Measurements from ENCODE around the gene KAZN.

Gene KAZN

DNA sequence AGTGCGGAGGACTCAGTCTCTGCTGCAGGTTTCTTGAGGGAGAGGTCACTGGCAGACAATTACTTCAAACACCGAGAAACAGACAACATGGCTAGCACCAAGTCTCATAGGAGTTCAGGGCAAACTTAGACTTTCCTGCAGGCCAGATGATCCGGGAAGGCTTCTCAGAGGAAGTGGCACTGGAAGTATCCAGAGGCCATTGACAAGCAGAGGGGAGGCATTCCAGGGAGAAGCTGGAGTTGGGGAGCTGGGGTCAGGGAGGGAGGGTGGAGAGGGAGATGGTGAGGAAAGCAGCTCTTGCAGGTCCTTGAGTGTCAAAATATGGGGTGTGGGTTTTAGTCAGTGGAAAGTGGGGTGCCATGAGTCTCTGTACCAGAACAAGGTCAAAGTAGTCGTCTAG is 147.9 kb downstream of the KAZN start:
- no peak for DNase-seq

DNA sequence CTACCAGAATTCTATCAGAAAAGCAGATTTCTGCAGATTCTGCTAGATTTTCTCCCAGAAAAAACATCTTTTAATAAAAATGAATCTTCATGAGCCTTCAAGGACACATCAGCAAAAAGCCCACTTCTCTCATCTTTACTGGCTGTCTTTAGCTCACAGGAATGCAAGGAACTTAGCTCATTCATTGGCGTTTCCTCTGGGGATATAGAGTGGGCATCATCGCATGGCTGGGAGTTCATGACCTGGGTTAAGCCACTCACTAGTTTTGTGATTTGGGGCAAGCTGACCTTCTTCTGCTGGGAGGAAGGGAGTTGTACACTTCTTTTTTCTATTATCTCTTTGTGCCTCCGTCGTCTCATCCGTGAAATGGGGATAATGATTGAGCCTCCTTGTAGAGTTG is 149.7 kb downstream of the KAZN start:
- no peak for DNase-seq

DNA sequence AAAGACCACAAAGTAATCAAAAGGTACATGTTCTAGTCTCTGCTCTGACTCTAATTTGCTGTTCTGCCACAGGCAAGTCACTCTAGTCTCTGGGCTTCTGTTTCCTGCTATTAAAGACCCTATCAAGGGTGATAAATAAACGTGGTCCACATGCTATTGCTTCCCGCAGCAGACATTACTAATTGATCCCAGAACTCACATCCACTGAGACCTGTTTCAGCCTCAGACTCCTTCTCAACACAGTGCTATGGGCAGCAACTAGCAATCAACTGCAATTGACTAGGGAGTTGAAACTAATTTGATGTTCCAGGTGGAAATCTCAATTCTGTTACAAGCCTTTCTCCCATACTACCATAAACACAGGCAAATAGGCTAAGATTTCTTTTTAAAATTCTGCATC is 150.5 kb downstream of the KAZN start:
- no peak for DNase-seq

DNA sequence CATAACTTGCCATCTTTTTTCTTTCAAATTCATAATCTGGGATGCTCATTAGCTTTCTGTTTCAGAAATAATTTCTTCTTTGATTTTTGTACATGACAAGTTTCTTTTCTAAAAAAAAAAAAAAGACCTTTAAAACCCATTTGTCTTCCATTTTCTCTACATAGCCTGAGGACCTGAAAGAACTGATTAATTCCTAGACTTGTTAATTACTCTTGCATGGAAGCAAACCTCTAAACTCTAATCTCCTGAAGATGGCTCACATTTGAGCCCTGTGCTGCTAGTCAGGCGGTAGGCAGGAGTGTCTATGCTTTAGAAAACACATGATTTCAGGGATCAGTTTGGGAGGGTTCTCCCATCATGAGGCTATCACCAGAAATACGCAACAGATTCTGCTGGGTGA is 152.0 kb downstream of the KAZN start:
- DNase-seq = no peak

DNA sequence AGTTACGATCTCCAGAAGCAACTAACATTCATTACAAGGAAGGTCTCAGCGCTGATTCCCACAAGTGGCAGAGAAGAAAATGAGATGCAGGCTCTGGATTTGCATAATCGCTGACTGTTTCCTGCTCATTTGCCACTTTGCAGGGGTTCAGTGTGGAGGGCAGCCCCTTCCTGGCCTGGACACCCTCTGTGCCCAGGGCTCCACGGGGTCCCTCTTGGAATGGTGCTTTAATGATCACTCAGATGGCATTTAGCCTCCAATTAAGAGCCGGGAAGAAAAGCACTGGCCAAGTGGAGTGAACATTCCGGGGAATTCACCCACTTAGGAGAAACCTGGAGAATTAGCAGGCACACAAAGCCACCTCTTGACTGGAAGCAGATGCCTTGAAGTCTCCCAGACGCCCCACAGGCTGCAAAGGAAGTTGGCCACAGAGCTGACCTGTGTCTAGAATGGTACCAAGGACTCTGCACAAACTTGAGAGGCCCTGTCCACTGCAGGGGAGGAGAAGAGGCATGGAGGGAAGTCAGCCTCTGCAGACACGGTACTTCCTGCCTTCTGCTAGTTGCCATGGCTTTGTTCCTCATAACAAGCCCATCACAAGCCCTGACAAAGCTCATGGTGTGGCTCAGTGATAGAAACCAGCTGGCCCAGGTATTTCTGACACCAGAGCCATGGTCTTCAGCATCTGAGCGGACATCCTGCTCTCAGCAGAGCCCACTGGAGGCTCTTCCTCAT is 157.2 kb downstream of the KAZN start:
- DNase-seq = no peak

DNA sequence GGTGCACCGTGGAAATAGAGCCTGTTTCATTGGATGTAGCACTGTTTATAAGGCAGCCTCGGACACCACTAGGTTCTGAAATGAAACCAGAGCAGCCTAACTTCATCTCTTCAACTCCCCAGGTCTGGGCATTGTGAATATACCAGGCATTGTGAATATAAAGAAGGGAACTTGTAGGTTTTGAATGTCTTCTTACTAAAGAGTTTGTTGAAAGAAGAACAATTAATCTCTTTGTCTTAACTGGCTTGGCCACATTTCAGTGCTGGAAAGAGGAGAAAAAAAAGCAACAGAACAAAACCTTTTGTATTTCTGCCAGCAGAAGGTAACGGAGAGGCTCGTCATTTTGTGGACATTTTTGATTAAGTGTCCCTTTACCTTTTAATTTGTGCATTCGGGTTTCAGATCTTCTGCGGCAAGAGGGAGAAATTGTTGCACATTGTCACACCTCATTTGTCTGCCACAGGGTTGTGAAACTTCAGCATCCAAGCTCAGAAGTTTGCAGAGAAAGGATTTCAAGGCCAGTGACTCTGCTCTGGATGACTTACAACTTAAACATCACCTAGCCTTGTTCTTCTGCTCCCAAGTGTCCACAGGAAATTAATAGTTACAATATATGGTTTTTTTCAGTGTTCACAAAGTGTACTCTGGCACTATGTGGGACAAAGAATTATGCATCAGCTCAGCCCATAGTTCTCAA is 158.3 kb downstream of the KAZN start:
- no peak for DNase-seq

DNA sequence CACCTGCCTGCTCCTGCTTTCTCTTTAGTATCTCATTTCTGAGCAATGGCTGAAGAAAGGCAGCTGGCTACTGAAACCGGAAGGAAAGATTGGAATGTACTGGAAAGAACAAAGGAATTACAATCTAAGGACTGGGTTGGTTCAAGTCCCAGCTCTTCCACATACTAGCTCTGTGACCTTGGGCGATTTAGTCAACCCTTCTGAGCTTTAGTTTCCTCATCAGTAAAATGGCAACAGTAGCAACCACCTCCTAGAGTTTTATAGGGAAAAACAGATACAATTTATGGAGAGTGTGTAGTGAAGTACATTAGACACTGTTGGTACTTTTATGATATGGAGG is 158.8 kb downstream of the KAZN start:
- DNase-seq = no peak

DNA sequence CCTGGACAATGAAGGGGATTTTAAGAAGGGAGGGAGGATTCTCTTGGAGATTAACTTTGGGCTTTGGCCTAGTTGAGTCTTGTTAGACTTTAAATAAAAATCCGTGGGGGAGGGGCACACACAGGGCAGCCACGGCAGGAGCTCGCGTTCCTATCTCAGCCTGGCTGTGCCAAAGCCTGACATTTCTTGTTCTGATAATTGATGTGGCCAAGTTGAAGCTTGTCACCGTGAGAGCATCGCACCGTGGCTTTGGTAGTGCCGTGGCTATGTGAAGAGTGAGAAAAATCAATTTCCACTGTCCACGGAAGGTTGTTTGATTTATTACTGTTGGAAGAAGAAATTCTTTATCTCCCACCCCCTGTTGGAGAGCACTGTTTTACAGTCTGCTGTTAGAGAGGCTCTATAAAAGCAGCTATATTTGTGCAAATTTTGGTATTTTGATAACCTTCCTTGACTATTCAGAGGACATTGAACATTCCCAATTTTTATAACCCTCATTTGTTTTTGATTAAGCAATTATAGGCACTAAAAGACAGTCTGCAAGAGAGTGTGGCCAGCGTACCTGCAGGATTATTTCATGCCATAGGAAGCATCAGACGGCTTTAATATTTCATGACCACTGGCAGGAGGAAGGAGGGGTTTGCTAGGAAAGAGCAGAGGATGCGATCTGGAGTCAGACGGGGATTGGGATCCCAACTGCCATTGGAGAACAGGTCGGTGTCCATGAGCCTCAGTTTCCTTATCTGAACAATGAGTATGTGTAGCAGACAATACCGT is 160.7 kb downstream of the KAZN start:
- no peak for DNase-seq

DNA sequence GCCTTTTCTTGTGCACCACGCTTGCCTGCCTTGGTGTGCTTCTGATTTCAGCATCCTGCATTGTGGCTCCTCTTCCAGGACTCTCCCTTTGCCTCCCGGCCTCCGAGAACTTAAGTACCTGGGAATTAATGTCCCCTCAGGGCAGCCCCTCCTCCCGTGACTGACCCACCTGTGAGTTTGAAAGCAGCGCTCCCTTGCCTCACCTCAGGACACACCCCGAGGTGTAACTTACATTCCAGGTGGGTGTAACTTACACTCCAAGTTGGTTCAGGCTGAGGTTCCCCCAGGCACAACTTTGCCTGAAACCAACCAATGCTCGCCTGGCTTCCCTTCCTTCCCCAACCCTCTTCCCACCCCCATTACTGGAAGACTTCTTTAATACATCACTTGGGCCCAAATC is 161.4 kb downstream of the KAZN start:
- no peak for DNase-seq

DNA sequence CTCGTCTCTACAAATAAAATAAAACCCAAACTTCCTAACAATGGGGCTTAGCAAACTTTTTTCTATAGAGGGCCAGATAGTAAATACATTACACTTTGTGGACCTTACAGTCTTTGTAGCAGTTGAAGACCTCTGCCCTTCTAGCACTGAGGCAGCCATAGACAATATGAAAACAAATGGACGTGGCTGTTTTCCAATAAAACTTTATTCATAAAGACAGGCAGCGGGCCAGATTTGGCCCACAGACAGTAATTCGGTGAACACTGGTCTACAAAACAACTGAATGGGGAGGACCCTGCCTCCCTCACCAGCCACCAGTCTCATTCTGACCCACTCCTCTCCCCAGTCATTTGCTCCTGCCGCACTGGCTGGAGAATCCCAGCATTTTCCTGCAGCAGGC is 162.3 kb downstream of the KAZN start:
- DNase-seq = no peak

DNA sequence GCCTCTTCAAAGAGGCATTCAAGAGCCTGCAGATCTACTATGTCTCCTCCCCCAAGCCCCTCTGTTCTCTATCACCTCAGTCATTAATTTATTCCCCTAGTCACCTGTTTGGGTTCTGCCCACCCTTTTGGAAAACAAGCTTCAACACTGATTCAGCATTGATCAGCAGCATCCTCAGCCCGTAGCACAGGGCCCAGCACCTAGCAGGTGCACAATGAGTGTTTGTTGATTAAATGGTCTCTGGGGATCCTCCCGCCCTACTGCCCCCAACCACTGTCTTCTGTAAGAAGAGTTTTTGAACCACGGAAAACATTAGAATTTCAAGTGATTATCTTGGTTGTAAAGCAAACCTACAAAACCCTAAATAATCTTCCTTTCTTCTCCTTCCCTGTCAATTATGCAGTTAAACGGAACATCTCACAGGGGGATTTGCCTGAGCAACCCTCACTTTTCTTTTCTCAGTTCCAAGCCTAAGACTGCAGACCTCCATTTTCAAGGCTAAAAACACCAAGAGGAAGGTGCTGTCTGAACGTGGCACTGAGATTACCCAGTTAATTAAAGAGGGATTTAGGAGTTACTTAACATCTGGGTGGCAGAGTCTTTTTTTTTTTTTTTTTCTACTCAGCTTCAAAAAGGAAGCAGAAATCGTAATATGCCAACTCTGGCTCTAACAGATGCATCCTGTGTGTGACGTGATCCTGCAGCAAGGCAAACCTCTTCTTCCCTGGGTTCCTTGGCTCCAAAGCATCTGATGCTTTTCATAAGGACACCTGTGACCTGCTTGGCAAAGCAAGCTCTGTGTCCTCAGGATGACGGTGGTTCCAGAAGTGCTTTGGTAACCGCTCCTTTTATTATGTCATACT is 163.0 kb downstream of the KAZN start:
- DNase-seq = no peak

DNA sequence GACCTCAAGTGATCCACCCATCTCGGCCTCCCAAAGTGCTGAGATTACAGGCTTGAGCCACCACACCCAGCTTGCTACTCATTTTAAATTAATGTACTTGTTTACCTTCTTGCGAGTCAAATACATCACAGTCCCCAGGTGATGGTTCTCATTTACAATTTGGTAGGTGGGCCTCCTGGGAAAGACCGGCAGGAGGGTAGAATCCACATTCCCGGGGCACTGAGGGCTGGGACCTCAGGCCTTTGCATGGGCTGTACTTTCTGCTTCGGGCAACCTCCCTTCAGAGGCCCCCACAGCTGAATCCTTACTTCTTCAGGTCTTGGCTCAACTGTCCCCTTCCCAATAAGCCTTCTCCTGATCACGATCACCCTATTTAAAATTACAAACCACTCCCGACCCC is 165.5 kb downstream of the KAZN start:
- no peak for DNase-seq

DNA sequence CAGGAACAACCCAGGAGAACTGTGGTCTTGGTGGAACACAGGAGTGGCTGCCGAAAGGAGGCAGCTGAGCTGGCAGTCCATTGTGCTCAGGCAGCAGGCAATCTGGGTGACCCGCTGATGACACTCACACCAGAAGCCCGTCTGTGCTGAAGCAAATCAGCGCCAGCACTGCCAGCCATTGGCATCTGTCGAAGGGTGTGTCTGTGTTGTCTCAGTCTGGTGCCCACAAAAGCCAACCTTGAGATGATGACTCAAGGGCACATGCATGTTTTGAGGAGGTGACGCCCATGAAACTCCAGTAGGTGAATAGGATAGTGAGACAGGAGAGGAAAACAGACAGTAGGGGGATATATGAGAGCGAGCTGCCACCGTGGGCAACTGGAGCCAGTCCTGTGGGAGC is 167.3 kb downstream of the KAZN start:
- DNase-seq = no peak

DNA sequence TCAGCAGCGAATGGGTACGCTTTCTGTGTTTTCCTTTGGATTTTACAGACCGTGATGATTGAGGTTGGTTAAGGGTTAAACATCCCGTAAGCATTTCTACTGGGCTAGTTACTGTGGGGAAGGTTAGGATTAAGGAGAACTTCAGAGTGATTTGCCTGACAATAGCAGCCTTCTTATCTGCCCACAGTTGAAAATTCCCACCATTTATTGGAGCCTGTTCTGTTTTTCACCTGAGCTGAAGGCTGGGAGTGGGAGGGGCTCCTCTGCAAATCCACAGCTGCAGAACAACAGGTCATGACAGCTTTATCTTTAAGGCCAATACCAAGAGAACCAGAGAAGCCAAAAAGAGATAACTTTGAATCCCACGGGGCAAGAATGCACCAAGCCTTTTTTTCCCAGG is 168.6 kb downstream of the KAZN start:
- no peak for DNase-seq

DNA sequence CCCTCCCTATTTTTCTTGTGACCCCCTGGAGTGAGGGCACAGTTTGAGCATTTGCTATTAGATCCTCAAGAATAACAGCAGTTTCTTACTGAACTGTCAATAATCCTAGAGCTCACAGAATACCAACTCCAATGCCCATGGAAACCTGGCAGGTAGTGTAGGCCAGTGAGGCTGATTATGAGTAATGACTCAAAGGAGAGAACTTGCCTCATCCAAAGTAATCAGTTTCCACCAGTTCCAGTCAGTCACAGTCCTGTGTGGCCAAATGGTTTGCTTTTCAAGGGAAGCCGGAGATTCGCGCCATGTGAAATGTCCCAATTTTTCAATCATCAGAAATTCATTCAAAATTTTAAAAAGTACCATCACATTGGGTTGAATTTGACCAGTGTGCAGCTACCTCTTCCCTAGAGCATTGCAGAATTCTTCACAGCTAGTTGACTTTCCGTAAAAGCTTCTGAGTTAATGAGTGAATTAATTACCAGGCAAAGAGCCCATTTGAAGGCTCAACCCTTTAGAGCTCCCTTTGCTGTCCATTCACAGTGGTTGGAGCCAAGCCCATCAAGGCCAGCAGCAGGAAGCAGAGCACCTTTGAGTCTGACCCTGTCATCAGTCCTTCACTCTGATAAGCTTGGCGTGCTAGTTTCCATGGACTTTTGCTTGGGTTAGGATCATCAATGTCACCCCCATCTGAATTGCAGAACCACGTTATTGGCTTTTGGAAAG is 170.3 kb downstream of the KAZN start:
- DNase-seq = no peak

DNA sequence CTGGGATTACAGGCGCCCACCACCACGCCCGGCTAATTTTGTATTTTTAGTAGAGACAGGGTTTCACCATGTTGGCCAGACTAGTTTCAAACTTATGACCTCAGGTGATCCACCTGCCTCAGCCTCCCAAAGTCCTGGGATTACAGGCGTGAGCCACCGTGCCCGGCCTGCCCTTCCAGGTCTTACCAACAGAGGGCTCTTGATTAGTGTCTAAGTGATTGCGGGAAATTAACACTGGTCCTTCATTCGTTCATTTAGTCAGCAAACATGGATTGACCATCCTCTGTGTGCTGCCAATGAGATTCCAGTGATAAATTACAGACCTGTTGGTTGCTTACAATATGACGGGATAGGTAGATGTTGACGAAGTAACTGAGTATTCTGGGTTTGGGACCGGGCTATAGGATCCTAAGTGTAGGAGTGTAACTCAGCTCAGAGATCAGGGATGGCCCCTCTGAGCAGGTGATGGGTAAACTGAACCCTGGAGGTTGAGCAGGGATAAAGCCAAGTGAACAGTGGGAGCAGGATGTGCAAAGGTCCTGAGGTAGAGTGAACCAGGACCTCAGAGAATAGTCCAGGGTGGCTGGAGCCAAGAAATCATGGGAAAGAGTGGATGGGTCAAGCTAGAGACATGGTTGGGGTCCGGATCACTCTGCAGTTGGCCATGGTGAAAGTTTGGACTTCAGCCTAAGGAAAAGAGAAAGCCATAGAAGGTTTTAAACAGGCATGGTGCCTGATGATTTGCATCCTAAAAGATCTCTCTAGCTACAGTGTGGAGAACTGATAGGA is 171.2 kb downstream of the KAZN start:
- no peak for DNase-seq

DNA sequence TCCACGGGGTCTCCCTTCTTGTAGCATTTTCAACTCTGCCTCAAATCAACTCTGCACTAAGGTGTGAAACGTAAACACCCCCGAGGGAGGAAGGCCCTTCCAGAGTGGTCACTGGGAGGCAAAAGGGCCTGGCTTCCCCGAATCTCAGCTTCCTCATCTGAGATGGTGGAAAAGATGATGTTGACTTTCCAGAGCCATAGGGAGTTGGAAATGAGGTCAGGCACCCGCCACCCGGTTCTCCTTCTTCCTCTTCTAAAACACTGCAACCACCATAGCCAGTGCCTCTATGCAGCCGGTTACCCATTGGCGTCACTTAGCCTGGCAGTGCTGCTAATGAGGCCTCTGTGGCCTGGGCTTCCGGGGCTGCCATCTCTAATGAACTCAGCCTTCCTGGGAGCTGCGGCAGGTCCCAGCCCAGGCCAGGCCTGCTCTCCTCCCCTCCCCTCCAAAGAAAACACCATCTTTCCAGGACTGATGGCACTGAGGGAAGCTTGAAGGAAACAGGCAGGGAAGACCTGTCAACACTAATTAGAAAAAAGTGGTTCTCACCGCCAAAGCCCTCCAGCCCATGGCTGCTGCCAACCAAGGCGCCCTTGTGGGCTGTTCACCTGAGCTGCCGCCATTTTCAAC is 175.0 kb downstream of the KAZN start:
- DNase-seq = no peak

DNA sequence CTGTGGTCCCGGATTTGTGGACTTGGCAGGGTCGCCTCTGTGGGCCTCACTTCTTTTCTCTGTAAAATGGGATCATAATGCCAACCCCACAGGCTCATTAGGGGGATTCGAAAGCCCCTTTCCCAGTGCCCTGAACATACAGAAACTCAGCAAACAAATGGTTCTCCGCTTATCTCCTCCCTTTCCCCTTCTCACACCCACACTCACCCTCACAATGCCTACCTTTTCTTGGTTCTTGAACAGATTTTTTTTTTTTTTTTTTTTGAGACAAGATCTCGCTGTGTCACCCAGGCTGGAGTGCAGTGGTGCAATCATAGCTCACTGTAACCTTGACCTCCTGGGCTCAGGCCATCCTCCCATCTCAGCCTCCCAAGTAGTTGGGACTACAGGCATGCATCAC is 175.7 kb downstream of the KAZN start:
- DNase-seq = no peak

DNA sequence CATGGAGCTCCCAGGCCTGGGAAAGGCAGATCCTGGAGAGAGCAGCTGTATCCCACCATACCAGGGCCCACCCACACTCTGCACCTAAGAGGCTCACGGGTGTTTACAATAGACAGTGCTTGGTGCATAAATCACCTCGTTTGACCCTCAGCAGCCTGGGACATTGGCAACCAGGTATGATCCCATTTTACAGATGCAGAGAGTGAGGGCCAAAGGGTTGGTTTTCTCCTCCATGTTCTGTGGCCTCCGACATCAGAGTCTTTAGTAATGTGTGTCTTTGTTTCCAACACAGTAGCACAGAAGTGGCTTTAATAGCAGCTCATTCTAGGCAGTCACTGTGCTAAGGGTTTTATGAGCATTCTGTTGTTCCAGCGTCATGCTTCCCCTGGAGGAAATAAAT is 176.5 kb downstream of the KAZN start:
- DNase-seq = no peak

DNA sequence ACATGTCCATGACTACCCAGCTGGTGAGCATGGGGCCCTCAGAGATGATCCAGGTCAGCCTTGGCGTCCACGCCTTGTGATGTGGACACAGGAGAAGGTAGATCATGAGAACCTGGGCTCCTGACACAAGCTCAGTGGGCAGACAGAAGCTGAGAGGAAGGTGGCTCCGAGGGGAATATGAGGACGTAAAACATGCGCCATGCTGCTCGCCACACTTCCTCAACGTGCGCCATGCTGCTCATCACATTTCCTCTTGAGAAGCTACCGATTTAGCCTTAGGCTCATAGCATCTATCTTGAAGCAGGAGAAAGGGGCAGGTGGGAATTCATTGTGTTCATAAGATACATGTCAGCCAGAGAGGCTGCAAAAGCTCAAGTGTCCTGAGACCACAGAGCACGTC is 176.9 kb downstream of the KAZN start:
- DNase-seq = no peak
